Measurements from ENCODE around the gene TMIGD1.

TMIGD1 gene

DNA sequence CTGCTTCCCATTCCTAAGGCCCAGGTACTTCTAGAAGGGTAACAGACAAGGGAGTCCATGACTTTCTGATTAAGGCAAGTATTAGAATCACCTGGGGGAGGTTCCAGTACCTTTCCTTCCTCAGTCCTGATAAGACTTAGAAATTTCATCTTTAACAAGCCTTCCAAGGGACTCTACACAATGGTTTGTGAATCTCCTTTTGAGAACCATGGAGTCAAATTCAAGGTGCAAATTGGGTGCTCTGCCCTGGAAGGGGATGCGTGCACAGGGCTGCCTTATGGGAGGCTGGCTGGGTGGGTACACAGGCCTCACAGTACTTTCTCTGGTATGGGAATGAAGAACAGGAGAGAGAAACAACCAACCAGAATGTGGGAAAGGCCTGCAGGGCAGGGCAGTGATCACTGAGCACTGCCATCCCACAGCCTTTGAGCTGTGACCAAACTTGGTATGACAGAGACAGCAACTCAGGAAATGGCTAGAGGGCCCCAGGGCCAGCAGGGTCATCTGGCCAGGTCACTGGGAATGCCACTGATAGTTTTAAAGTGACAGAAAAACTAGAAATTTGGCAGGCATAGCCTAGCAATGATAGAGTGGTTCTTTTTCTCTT lies 3.6 kb upstream of the TMIGD1 start:
- FAIRE-seq (no peak), DNase-seq (ENCODE audit: insufficient read length, low spot score) (no peak)
- TF ChIP-seq POU2F2 (IDR thresholded peaks at IDR 0.05; ENCODE audit: low read depth, low read length) (no peak), SPI1 (IDR thresholded peaks at IDR 0.05; ENCODE audit: low read depth, low read length) (no peak), POLR2AphosphoS5 (IDR thresholded peaks at IDR 0.05; ENCODE audit: low read depth, low read length) (no peak), POLR2A (IDR thresholded peaks at IDR 0.05; ENCODE audit: low read depth, low read length) (no peak), TAF1 (IDR thresholded peaks at IDR 0.05; ENCODE audit: low read depth, low read length) (no peak), PAX5 (IDR thresholded peaks at IDR 0.05; ENCODE audit: insufficient read depth, low read length, severe bottlenecking) (no peak)

GRCh38 chr17:30336369-30337171 lies 2.7 kb upstream of the TMIGD1 start:
- peak; percentile 69 for FAIRE-seq
- DNase-seq (ENCODE audit: insufficient read length, low spot score), result no peak
- TF ChIP-seq POU2F2 (IDR thresholded peaks at IDR 0.05; ENCODE audit: low read depth, low read length) (no peak), POLR2A (IDR thresholded peaks at IDR 0.05; ENCODE audit: low read depth, low read length) (no peak), PAX5 (IDR thresholded peaks at IDR 0.05; ENCODE audit: insufficient read depth, low read length, severe bottlenecking) (no peak), TAF1 (IDR thresholded peaks at IDR 0.05; ENCODE audit: low read depth, low read length) (no peak), POLR2AphosphoS5 (IDR thresholded peaks at IDR 0.05; ENCODE audit: low read depth, low read length) (no peak), SPI1 (IDR thresholded peaks at IDR 0.05; ENCODE audit: low read depth, low read length) (no peak)

GRCh38 chr17:30334421-30334820 lies 564 bp upstream of the TMIGD1 start:
- no peak for FAIRE-seq
- TF ChIP-seq TAF1 (IDR thresholded peaks at IDR 0.05; ENCODE audit: low read depth, low read length) (no peak), POU2F2 (IDR thresholded peaks at IDR 0.05; ENCODE audit: low read depth, low read length) (no peak), POLR2A (IDR thresholded peaks at IDR 0.05; ENCODE audit: low read depth, low read length) (no peak), SPI1 (IDR thresholded peaks at IDR 0.05; ENCODE audit: low read depth, low read length) (no peak), POLR2AphosphoS5 (IDR thresholded peaks at IDR 0.05; ENCODE audit: low read depth, low read length) (no peak), PAX5 (IDR thresholded peaks at IDR 0.05; ENCODE audit: insufficient read depth, low read length, severe bottlenecking) (no peak)

GRCh38 chr17:30332057-30332542 lies 1.8 kb downstream of the TMIGD1 start:
- FAIRE-seq (peak; percentile 71), DNase-seq (ENCODE audit: insufficient read length, low spot score) (no peak)
- no peak for TF ChIP-seq POLR2AphosphoS5 (IDR thresholded peaks at IDR 0.05; ENCODE audit: low read depth, low read length)
- no peak for TF ChIP-seq SPI1 (IDR thresholded peaks at IDR 0.05; ENCODE audit: low read depth, low read length)
- TF ChIP-seq POLR2A (IDR thresholded peaks at IDR 0.05; ENCODE audit: low read depth, low read length), result no peak
- TF ChIP-seq TAF1 (IDR thresholded peaks at IDR 0.05; ENCODE audit: low read depth, low read length), result no peak
- no peak for TF ChIP-seq PAX5 (IDR thresholded peaks at IDR 0.05; ENCODE audit: insufficient read depth, low read length, severe bottlenecking)
- no peak for TF ChIP-seq POU2F2 (IDR thresholded peaks at IDR 0.05; ENCODE audit: low read depth, low read length)

More at GRCh38 chr17:30334421-30334820, 564 bp upstream of the TMIGD1 start:
- no peak for DNase-seq (ENCODE audit: insufficient read length, low spot score)

GRCh38 chr17:30326809-30327208 lies 7.0 kb downstream of the TMIGD1 start:
- TF ChIP-seq TAF1 (IDR thresholded peaks at IDR 0.05; ENCODE audit: low read depth, low read length) (no peak), POLR2AphosphoS5 (IDR thresholded peaks at IDR 0.05; ENCODE audit: low read depth, low read length) (no peak), PAX5 (IDR thresholded peaks at IDR 0.05; ENCODE audit: insufficient read depth, low read length, severe bottlenecking) (no peak)
- DNase-seq (ENCODE audit: insufficient read length, low spot score), result no peak
- FAIRE-seq, result no peak

GRCh38 chr17:30324723-30325122 lies 9.1 kb downstream of the TMIGD1 start:
- no peak for TF ChIP-seq PAX5 (IDR thresholded peaks at IDR 0.05; ENCODE audit: insufficient read depth, low read length, severe bottlenecking)
- no peak for TF ChIP-seq POLR2AphosphoS5 (IDR thresholded peaks at IDR 0.05; ENCODE audit: low read depth, low read length)
- TF ChIP-seq POLR2A (IDR thresholded peaks at IDR 0.05; ENCODE audit: low read depth, low read length), result no peak
- no peak for TF ChIP-seq SPI1 (IDR thresholded peaks at IDR 0.05; ENCODE audit: low read depth, low read length)
- TF ChIP-seq TAF1 (IDR thresholded peaks at IDR 0.05; ENCODE audit: low read depth, low read length), result no peak
- TF ChIP-seq POU2F2 (IDR thresholded peaks at IDR 0.05; ENCODE audit: low read depth, low read length), result no peak
- FAIRE-seq (peak; percentile 5), DNase-seq (ENCODE audit: insufficient read length, low spot score) (no peak)

DNA sequence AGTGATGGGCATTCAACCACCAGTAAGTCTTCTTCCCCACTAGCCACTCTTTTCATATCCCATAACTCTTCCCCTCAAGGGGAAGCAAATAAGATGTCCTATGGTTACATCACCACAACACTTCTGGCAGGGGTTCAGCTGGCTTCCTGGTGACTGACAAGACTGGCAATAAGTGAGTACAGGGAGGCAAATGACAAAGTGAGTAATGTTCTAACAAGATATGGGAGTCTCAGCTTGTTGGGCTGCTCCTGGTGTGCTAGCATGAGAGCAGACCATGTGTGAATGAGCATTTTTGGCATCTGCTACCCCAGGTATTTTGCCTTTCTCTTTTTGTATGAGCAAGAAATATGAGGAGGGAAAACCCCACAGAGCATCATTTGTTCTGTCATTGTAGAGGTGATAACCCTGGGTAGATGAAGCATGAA lies 9.9 kb downstream of the TMIGD1 start:
- TF ChIP-seq POLR2AphosphoS5 (IDR thresholded peaks at IDR 0.05; ENCODE audit: low read depth, low read length) (no peak), POLR2A (IDR thresholded peaks at IDR 0.05; ENCODE audit: low read depth, low read length) (no peak), POU2F2 (IDR thresholded peaks at IDR 0.05; ENCODE audit: low read depth, low read length) (no peak), SPI1 (IDR thresholded peaks at IDR 0.05; ENCODE audit: low read depth, low read length) (no peak), PAX5 (IDR thresholded peaks at IDR 0.05; ENCODE audit: insufficient read depth, low read length, severe bottlenecking) (no peak), TAF1 (IDR thresholded peaks at IDR 0.05; ENCODE audit: low read depth, low read length) (0 out of 2 replicates have a peak, but pooled peaks have one; percentile 17)
- DNase-seq (ENCODE audit: insufficient read length, low spot score) (no peak), FAIRE-seq (peak; percentile 79)

DNA sequence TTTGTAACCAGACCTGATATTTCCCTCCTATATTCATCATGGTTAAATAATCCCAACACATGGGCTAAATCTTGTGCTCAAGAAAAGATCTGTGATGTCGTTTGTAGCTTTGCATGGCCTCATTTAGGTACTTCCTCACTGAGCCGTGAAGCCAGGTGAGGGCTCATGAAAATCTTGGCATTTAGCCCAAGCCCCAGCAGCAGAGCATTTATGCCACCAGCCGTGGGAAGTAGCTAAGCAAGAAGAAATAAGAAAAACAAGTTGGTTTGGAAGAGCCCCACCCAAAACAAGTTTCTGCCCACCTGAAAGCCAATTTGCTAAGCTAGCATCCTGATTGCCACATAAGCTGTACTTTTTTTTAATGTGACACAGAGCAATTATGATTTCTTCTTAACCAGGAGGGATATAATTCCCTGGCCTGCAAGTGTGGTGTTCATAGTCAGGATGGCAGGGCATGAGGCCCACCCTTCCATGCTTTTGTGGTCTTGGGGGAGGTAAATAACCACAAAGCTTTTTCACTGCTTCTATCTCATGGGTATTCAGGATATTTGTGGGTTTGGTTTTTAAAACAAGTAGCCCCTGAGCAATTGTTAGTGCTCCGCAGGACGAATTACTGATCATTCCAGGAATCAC lies 10.5 kb downstream of the TMIGD1 start:
- DNase-seq (ENCODE audit: insufficient read length, low spot score) (no peak), FAIRE-seq (peak; percentile 69)
- TF ChIP-seq POLR2A (IDR thresholded peaks at IDR 0.05; ENCODE audit: low read depth, low read length) (no peak), SPI1 (IDR thresholded peaks at IDR 0.05; ENCODE audit: low read depth, low read length) (peak; percentile 47), POLR2AphosphoS5 (IDR thresholded peaks at IDR 0.05; ENCODE audit: low read depth, low read length) (no peak), TAF1 (IDR thresholded peaks at IDR 0.05; ENCODE audit: low read depth, low read length) (no peak), POU2F2 (IDR thresholded peaks at IDR 0.05; ENCODE audit: low read depth, low read length) (no peak), PAX5 (IDR thresholded peaks at IDR 0.05; ENCODE audit: insufficient read depth, low read length, severe bottlenecking) (no peak)

GRCh38 chr17:30321314-30321713 lies 12.5 kb downstream of the TMIGD1 start:
- FAIRE-seq (no peak), DNase-seq (ENCODE audit: insufficient read length, low spot score) (no peak)
- TF ChIP-seq PAX5 (IDR thresholded peaks at IDR 0.05; ENCODE audit: insufficient read depth, low read length, severe bottlenecking) (no peak), TAF1 (IDR thresholded peaks at IDR 0.05; ENCODE audit: low read depth, low read length) (no peak), POLR2AphosphoS5 (IDR thresholded peaks at IDR 0.05; ENCODE audit: low read depth, low read length) (no peak), POLR2A (IDR thresholded peaks at IDR 0.05; ENCODE audit: low read depth, low read length) (no peak), POU2F2 (IDR thresholded peaks at IDR 0.05; ENCODE audit: low read depth, low read length) (no peak), SPI1 (IDR thresholded peaks at IDR 0.05; ENCODE audit: low read depth, low read length) (no peak)
